ENCODE results near the gene ATG4B. TPM values are rescaled to one million over a fixed set of nuclear protein-coding genes. Genes with fewer than 3 reads are reported as not detected.
"Not testable (repeated sequence)": the region's sequence is repeated elsewhere in the genome, so short reads cannot be mapped to it uniquely, and the experiment has no call there.

Gene ATG4B
- total RNA-seq, result 10 to 100 TPM; 46.5 to 53.8 (median 47.5) TPM
- 40.3 TPM for polyA plus RNA-seq
- long read RNA-seq, donor 1, transcript ATG4B-205 (13 exons, 2,878 nt), result major isoform, 50 of 115 reads
- long read RNA-seq, donor 1, partial matches to known transcripts, result 34 of 115 reads
- long read RNA-seq, donor 1, other reads (novel, unspliced or antisense), result 25 of 115 reads
- long read RNA-seq, donor 2, transcript ATG4B-205 (13 exons, 2,878 nt), result major isoform, 25 of 62 reads
- long read RNA-seq, donor 2, partial matches to known transcripts, result 26 of 62 reads
- long read RNA-seq, donor 2, other reads (novel, unspliced or antisense), result 7 of 62 reads
- long read RNA-seq, donor 3, transcript ATG4B-205 (13 exons, 2,878 nt), result major isoform, 132 of 226 reads
- long read RNA-seq, donor 3, partial matches to known transcripts, result 65 of 226 reads
- long read RNA-seq, donor 3, other reads (novel, unspliced or antisense), result 25 of 226 reads
- long read RNA-seq, donor 4, transcript ATG4B-205 (13 exons, 2,878 nt), result major isoform, 19 of 48 reads
- long read RNA-seq, donor 4, partial matches to known transcripts, result 11 of 48 reads
- long read RNA-seq, donor 4, other reads (novel, unspliced or antisense), result 15 of 48 reads

DNA sequence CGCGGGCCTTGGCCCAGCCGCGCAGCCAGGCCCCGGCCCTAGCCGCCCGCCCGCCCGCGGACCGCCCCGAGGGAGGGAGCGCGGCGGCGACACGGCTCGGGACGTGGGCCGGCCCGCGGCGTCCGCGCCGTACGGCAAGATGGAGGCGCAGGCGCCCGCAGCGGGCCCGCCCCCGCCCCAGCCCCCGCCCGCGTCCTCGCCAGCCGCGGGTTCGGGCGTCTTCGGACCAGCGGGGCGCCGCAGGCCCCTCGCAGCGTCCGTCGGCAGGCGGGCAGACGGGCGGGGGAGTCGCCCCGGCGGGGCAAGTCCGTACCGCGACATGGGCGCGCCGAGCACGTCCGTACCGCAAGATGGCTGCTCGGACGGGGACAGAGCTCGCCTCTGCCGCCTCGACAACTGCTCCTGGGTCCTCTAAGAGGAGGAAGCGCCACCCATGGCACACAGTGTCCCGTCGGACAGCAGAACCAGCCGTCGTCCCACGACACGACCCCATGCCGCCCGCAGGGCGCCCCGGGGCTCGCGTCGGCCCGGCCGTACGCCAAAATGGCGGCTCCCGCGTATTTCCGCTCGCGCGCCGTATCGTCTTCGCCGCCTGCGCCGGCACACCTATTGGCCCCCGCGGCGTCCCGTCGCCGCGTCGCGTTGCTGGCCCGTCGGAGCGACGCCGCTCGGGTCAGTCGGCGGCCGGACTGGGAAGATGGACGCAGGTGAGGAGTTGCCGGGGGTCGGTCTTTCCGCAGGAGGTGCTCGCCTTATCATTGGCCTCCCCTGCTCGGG is at the start of gene ATG4B, which contains the start of gene THAP4:
ATG4B (plus strand) TSS at position 676 of the 777 bp plus-strand sequence; CDS start at position 698, 22 bp downstream.
THAP4 (minus strand) TSS at position 141 of the 777 bp plus-strand sequence. CDS start 141 bp downstream, outside the sequence.
- DNase-seq (peak; percentile 88 to 95 (median 95)), ATAC-seq (peak; percentile 90 to 91)
- WGBS, result under 1% methylated on average over 123 of the region's 123 CpGs
- intact Hi-C loops (cut with DNase I), result loop anchor here in 2 of 4 donors (10.0 kb wide), 1 partner anchor 132 kb away; the partner anchor contains the start of gene STK25 (in 2 of the 2)
- Histone ChIP-seq H3K27ac (ENCODE audit: low read length) (peak within 1 kb of the TSS; percentile 83), H3K27me3 (ENCODE audit: control insufficient read depth, insufficient read depth) (no peaks in the 10 kb centered on the region), H3K4me3 (ENCODE audit: low read length) (peak within 1 kb of the TSS; percentile 88), H3K4me1 (ENCODE audit: control insufficient read depth, insufficient read depth, low read length) (peaks cover 2% of the 10 kb centered on the region), H3K9me3 (ENCODE audit: control insufficient read depth, low read length) (no peaks in the 10 kb centered on the region)

- H3K4me3 ChIP-seq (ENCODE audit: low read length); intact Hi-C loops (cut with DNase I); H3K4me1 ChIP-seq (ENCODE audit: control insufficient read depth, insufficient read depth, low read length); H3K9me3 ChIP-seq (ENCODE audit: control insufficient read depth, low read length); H3K27me3 ChIP-seq (ENCODE audit: control insufficient read depth, insufficient read depth); H3K27ac ChIP-seq (ENCODE audit: low read length); ATAC-seq: not testable (repeated sequence)
- 76% methylated on average over 17 of the region's 17 CpGs for WGBS
- peak in 1 of 3 donors; percentile 64 for DNase-seq
These were observed 47.6 kb upstream of the ATG4B start for GRCh38 chr2:241589863-241590262.

GRCh38 chr2:241590496-241591455 is 46.7 kb upstream of the ATG4B start:
- 82% methylated on average over 33 of the region's 33 CpGs for WGBS
- ATAC-seq, result peak in 1 of 2 donors; percentile 37
- H3K4me1 ChIP-seq (ENCODE audit: control insufficient read depth, insufficient read depth, low read length); intact Hi-C loops (cut with DNase I); H3K27me3 ChIP-seq (ENCODE audit: control insufficient read depth, insufficient read depth); H3K27ac ChIP-seq (ENCODE audit: low read length); DNase-seq; H3K9me3 ChIP-seq (ENCODE audit: control insufficient read depth, low read length); H3K4me3 ChIP-seq (ENCODE audit: low read length): not testable (repeated sequence)

DNA sequence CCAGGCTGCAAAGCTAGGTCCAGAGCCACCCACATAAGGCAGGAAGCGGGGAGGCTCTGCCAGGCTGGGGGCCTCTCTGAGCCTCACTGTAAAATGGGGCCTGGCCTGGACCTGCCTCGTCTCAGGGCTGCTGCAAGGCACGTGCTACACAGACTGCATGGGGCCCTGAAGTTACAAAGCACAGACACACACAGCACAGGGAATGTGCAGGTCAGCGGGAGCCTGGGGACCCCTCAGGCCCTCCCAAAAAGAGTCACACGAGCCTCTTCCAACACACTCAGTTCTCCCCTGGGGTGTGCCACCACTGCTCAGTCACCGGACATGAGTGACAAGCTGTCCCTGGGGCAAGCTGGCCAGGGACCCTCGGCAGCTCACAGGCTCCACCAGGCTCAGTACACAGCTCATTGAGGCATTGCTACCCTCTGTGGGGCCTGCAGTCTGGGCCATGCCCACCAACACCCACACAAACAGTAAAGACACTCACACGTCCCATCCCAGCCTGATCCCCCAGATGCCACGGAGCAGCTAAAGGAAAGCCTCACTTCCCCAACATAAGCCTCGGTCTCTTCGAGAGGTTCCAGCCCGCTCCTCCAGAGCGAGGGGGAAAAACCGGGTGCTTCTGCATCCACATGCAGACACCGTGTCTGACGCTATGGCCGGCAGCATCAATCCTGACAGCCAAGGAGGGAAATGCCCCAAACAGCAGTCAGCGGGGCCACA is 45.2 kb upstream of the ATG4B start:
- Histone ChIP-seq H3K27ac (ENCODE audit: low read length) (no peak overlapping the region), H3K4me3 (ENCODE audit: low read length) (no peak overlapping the region), H3K27me3 (ENCODE audit: control insufficient read depth, insufficient read depth) (no peaks in the 10 kb centered on the region), H3K9me3 (ENCODE audit: control insufficient read depth, low read length) (no peaks in the 10 kb centered on the region), H3K4me1 (ENCODE audit: control insufficient read depth, insufficient read depth, low read length) (no peaks in the 10 kb centered on the region)
- WGBS, result 90% methylated on average over 18 of the region's 18 CpGs
- DNase-seq, result no peak
- intact Hi-C loops (cut with DNase I), result no loop called here
- peak; percentile 22 to 34 for ATAC-seq

DNA sequence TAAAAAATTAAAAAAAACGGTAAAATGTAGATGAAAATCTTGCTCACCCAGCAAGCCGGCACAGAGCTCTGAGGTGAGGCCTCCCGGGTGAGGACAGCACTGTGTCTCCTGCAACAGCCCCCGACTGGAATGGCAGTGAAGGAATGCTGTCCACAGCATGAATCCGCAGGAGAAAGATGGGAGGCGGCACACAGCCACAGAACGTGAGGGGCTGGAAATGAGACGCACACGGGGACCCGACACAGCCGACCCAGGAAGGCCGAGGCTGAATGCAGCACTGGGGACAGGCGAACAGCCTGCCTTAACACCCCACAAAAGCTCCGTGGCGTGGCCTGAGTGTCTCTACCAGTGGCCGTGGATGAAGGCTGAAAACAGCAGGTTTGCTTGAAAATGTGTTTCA is 44.2 kb upstream of the ATG4B start:
- 92% methylated on average over 16 of the region's 16 CpGs for WGBS
- no peaks in the 10 kb centered on the region for H3K4me1 ChIP-seq (ENCODE audit: control insufficient read depth, insufficient read depth, low read length)
- DNase-seq (no peak), ATAC-seq (no peak)
- H3K27ac ChIP-seq (ENCODE audit: low read length), result no peak overlapping the region
- H3K4me3 ChIP-seq (ENCODE audit: low read length), result no peak overlapping the region
- H3K9me3 ChIP-seq (ENCODE audit: control insufficient read depth, low read length), result no peaks in the 10 kb centered on the region
- intact Hi-C loops (cut with DNase I), result no loop called here
- no peaks in the 10 kb centered on the region for H3K27me3 ChIP-seq (ENCODE audit: control insufficient read depth, insufficient read depth)

DNA sequence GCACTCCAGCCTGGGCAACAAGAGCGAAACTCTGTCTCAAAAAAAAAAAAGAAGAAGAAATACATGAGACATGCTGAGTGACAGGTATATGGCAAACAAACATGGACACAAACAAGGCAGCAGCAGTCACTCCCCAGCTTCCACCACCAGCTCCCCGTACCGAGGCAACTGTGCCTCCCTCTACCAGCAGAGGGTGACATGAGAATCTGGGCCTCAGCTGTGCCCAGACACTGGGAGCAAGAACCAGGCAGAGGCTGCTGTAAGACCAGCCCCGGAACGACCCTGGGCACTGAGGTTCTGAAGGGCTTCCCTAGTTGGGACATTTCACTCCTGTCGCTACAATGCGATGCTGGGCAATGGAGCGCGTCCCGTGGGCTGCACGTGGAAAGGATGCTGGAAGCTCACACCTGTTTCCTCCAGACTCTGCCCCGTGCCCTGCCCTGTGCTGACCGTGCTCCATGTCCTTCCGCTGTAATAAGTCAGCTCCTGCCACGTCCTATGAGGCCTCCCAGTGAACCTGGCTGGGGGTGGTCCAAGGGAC is 41.8 kb upstream of the ATG4B start:
- peak in 1 of 3 donors; percentile 51 for DNase-seq
- intact Hi-C loops (cut with DNase I), result no loop called here
- Histone ChIP-seq H3K27me3 (ENCODE audit: control insufficient read depth, insufficient read depth) (no peaks in the 10 kb centered on the region), H3K4me3 (ENCODE audit: low read length) (no peak overlapping the region), H3K27ac (ENCODE audit: low read length) (no peak overlapping the region), H3K9me3 (ENCODE audit: control insufficient read depth, low read length) (no peaks in the 10 kb centered on the region), H3K4me1 (ENCODE audit: control insufficient read depth, insufficient read depth, low read length) (no peaks in the 10 kb centered on the region)
- 89% methylated on average over 15 of the region's 15 CpGs for WGBS
- no peak for ATAC-seq

DNA sequence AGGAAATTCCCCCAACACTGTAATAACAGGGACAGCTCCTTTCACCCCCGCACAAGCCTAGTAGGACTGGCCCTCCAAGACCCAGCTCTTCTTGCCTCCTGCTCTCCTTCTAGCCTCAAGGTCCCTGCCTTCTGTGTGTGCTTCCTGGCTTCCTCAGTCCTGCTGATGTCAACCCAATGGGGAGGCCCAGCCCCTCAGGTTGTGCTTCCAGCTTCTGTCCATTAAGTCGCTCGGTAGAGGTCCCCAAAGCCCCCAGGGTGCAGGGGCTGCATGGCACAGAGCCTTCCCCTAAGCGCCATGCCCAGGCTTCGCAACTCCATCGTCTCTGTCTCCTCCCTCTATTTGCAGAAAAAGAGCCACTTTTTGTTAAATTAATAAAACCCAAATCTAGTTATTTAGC is 39.9 kb upstream of the ATG4B start:
- DNase-seq, result no peak
- ATAC-seq, result no peak
- intact Hi-C loops (cut with DNase I), result no loop called here
- 92% methylated on average over 6 of the region's 6 CpGs for WGBS
- Histone ChIP-seq H3K9me3 (ENCODE audit: control insufficient read depth, low read length) (no peaks in the 10 kb centered on the region), H3K4me3 (ENCODE audit: low read length) (no peak overlapping the region), H3K4me1 (ENCODE audit: control insufficient read depth, insufficient read depth, low read length) (no peaks in the 10 kb centered on the region), H3K27ac (ENCODE audit: low read length) (no peak overlapping the region), H3K27me3 (ENCODE audit: control insufficient read depth, insufficient read depth) (no peaks in the 10 kb centered on the region)

DNA sequence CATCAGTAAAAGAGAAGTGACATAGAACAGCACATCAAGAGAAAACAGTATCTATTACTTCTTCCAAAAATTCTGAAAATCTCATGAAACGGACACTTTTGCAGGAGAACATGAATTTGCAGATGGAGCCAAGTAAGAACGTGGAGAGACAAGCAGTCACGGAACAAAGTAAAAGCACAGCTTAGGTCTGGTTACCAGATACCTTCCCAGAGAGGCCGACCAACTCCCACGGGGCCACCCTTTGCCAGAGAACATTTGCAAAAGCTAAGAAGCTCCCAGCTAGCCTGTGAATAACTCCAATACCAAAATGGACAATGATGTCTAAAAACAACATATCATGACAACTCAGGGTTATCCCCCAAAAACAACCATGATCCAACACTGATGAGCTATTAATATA is 39.4 kb upstream of the ATG4B start:
- no peak overlapping the region for H3K4me3 ChIP-seq (ENCODE audit: low read length)
- ATAC-seq (no peak), DNase-seq (peak in 1 of 3 donors; percentile 66)
- no peaks in the 10 kb centered on the region for H3K4me1 ChIP-seq (ENCODE audit: control insufficient read depth, insufficient read depth, low read length)
- no peak overlapping the region for H3K27ac ChIP-seq (ENCODE audit: low read length)
- intact Hi-C loops (cut with DNase I), result no loop called here
- no peaks in the 10 kb centered on the region for H3K27me3 ChIP-seq (ENCODE audit: control insufficient read depth, insufficient read depth)
- WGBS, result 66% methylated on average over 5 of the region's 5 CpGs
- no peaks in the 10 kb centered on the region for H3K9me3 ChIP-seq (ENCODE audit: control insufficient read depth, low read length)

- 64% methylated on average over 1 of the region's 1 CpG for WGBS
- ATAC-seq (no peak), DNase-seq (no peak)
- H3K9me3 ChIP-seq (ENCODE audit: control insufficient read depth, low read length), result no peaks in the 10 kb centered on the region
- no peaks in the 10 kb centered on the region for H3K27me3 ChIP-seq (ENCODE audit: control insufficient read depth, insufficient read depth)
- no peak overlapping the region for H3K4me3 ChIP-seq (ENCODE audit: low read length)
- H3K4me1 ChIP-seq (ENCODE audit: control insufficient read depth, insufficient read depth, low read length), result no peaks in the 10 kb centered on the region
- H3K27ac ChIP-seq (ENCODE audit: low read length), result no peak overlapping the region
- intact Hi-C loops (cut with DNase I), result no loop called here
These were observed 39.0 kb upstream of the ATG4B start for GRCh38 chr2:241598487-241598886.
